ENCODE measurements around the gene ARID1B. TPM values are rescaled to one million over a fixed set of nuclear protein-coding genes. Genes with fewer than 3 reads are reported as not detected.

Gene ARID1B
- total and polyA plus RNA-seq, 2 of the 13 experiments (the other 11 are each of a cell fraction or from before 2014, with no cell fraction given) = 20.1 to 32.6 TPM

DNA sequence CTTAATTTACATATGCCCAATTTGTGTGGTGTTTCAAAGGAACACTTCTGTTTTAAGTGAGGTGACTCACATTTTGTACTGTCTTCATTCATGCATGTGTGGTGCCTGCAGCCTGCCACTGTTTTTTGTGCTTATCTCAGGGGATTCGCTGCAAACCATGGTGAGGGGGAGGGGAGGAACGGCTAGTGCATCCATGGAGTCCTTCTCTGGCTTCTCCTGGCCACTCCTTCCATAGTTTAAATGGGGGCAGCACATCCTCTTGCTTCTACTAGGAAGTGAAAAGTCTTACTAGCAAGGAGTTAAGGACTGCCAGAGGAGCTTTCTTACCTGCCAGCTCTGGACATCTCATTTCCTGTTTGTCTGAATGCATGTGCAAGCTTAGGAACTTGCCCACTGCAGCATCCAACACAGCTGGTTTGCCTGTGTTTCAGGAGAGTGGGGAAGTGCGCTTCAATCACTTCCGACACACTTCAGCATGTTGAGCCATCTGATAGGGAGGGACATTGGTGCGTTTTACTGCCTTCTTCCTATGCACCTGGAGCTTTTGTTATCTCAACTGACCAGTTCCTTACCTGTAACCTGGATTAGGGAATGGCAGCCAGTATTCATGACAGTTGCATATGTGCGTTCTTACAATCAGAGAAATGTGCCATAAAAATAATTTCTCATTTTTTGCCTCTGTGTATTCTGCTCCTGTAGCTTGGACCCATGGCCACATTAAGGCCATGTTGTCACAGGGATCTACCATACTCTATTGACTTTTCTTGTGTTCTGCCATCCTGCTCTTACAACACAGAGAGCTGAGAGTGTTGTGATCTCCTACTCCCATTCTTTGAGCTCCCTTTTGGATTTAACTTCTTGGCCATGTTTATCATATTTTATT, 211.3 kb downstream of the ARID1B start (continued):
- TF ChIP-seq, protein P1, sequence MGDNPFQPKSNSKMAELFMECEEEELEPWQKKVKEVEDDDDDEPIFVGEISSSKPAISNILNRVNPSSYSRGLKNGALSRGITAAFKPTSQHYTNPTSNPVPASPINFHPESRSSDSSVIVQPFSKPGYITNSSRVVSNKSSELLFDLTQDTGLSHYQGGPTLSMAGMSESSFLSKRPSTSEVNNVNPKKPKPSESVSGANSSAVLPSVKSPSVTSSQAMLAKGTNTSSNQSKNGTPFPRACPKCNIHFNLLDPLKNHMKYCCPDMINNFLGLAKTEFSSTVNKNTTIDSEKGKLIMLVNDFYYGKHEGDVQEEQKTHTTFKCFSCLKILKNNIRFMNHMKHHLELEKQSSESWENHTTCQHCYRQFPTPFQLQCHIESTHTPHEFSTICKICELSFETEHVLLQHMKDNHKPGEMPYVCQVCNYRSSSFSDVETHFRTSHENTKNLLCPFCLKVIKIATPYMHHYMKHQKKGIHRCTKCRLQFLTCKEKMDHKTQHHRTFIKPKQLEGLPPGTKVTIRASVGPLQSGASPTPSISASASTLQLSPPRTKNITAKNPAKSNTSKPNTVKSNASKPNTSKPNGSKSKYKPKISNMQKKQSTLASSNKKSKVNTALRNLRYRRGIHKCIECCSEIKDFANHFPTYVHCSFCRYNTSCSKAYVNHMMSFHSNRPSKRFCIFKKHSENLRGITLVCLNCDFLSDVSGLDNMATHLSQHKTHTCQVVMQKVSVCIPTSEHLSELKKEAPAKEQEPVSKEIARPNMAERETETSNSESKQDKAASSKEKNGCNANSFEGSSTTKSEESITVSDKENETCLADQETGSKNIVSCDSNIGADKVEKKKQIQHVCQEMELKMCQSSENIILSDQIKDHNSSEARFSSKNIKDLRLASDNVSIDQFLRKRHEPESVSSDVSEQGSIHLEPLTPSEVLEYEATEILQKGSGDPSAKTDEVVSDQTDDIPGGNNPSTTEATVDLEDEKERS (CRISPR knock-in tag; IDR thresholded peaks at IDR 0.05) = no peak
- TF ChIP-seq ZNF775 (CRISPR knock-in tag; IDR thresholded peaks at IDR 0.05; ENCODE audit: borderline replicate concordance) (no peak), ZNF343 (CRISPR knock-in tag; IDR thresholded peaks at IDR 0.05) (no peak), CEBPG (CRISPR knock-in tag; IDR thresholded peaks at IDR 0.05) (0 out of 2 replicates have a peak, but pooled peaks have one; percentile 23), U2AF1 (optimal IDR thresholded peaks at IDR 0.05; ENCODE audit: low read depth, low read length) (no peak), STAT5B (CRISPR knock-in tag; IDR thresholded peaks at IDR 0.05) (no peak), PCBP2 (optimal IDR thresholded peaks at IDR 0.05; ENCODE audit: low read depth, low read length, poor library complexity, severe bottlenecking) (no peak), FOXA1 (IDR thresholded peaks at IDR 0.05) (no peak), FOXA1 (CRISPR knock-in tag; IDR thresholded peaks at IDR 0.05) (peak; percentile 73)

DNA sequence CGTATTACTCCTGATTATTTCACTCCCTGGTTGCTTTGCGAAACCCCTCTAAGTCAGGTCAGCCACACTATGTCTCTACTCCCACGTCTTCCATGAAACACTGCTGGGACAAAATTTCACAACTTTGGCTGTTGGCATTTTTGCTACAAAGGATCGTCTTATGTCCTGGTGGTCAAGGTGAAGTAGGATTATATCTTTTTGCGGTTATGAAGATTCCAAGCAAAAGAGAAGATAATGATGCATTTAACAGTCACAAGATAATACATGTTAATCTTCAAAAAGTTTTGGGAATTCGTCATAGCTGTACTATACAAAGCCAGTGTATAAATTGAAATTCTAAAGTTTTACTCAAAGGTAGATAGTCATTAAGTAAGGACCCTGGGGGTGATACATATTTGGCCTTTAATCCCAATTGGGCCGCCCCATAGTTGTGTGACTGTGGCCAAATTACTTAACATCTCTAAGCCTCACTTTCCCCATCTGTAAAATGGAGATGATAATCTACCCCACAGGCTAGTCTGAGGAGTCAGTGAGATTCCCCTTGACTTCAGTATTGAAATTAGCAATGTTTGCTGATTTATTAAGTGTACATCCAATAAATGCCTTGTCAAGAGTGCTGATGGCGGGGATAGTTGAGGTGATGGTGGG, 212.1 kb downstream of the ARID1B start:
- no peak for ATAC-seq
- ChIA-PET POLR2A (no interaction called here), CTCF (ENCODE audit: low intra/inter-chr PET ratio, low total read pairs) (no interaction called here)
- H3K9me3 ChIP-seq (ENCODE audit: low read length) = no peaks in the 10 kb centered on the region
- H3K4me3 ChIP-seq (replicated peaks in 1 of 3; ENCODE audit: insufficient read depth in 1 of 3, low read depth in 2 of 3, low read length in 3 of 3) = no peak overlapping the region
- no peak overlapping the region for H3K9ac ChIP-seq (ENCODE audit: insufficient read depth, low read depth, low read length)
- peaks cover 13% of the 10 kb centered on the region for H4K20me1 ChIP-seq (ENCODE audit: insufficient read depth, low read length)
- TF ChIP-seq MAFK (conservative IDR thresholded peaks at IDR 0.05 in 1 of 2, IDR thresholded peaks at IDR 0.05 in 1 of 2; ENCODE audit: low read length in 2 of 2) (peak in 1 of 2 experiments; percentile 21; a peak in 1 of 4 replicates), ZNF629 (CRISPR knock-in tag; conservative IDR thresholded peaks at IDR 0.05) (peak; percentile 64), KLF16 (CRISPR knock-in tag; IDR thresholded peaks at IDR 0.05) (no peak), TBX2 (CRISPR knock-in tag; IDR thresholded peaks at IDR 0.05; ENCODE audit: borderline replicate concordance) (no peak), MAFF (IDR thresholded peaks at IDR 0.05; ENCODE audit: low read depth, low read length) (0 out of 2 replicates have a peak, but pooled peaks have one; percentile 6)
- TF ChIP-seq, protein P2, sequence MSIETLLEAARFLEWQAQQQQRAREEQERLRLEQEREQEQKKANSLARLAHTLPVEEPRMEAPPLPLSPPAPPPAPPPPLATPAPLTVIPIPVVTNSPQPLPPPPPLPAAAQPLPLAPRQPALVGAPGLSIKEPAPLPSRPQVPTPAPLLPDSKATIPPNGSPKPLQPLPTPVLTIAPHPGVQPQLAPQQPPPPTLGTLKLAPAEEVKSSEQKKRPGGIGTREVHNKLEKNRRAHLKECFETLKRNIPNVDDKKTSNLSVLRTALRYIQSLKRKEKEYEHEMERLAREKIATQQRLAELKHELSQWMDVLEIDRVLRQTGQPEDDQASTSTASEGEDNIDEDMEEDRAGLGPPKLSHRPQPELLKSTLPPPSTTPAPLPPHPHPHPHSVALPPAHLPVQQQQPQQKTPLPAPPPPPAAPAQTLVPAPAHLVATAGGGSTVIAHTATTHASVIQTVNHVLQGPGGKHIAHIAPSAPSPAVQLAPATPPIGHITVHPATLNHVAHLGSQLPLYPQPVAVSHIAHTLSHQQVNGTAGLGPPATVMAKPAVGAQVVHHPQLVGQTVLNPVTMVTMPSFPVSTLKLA (IDR thresholded peaks at IDR 0.05) = no peak
- intact Hi-C loops (cut with micrococcal nuclease; ENCODE audit: unreplicated experiment) (no loop called here), in situ Hi-C loops (cut with HindIII; ENCODE audit: extremely low pct_ligation_motif_present, low pct_unique_long_range_greater_than_20kb) (no loop called here)
- H3K36me3 ChIP-seq (replicated peaks in 1 of 2; ENCODE audit: control insufficient read depth in 1 of 2, insufficient read depth in 2 of 2, low read length in 2 of 2) = no peaks in the 10 kb centered on the region
- H3K27me3 ChIP-seq (ENCODE audit: control insufficient read depth in 1 of 2, insufficient read depth in 2 of 2, low read length in 2 of 2) = no peaks in the 10 kb centered on the region
- H3K79me2 ChIP-seq (ENCODE audit: insufficient read depth, low read length) = peaks cover 36% of the 10 kb centered on the region
- H3K4me1 ChIP-seq (ENCODE audit: insufficient read depth, low read length) = peaks cover 47% of the 10 kb centered on the region
- no peak for DNase-seq (ENCODE audit: low spot score)
- no peak overlapping the region for H3K27ac ChIP-seq (ENCODE audit: extremely low read length, insufficient read depth, low read length)
- FAIRE-seq = no peak
- H2AFZ ChIP-seq (ENCODE audit: low read length) = no peak overlapping the region
- no peak overlapping the region for H3K4me2 ChIP-seq (ENCODE audit: low read depth, low read length)
- WGBS (ENCODE audit: low lambda C conversion rate) = 80% methylated on average over 8 of the region's 8 CpGs
- BruUV-seq (replicated peaks) = no TSS peak
